GM12878 (cell line): Measurements from ENCODE around the gene CACNA1S.

Experiments used
- BCL3 ChIP-seq: IDR thresholded peaks from 2 replicates; pipeline ENCODE4 v1.6.1; 2011; ENCODE audit warnings: borderline replicate concordance, low read depth, mild to moderate bottlenecking, moderate library complexity, low read length; ENCODE audit not compliant: insufficient read depth, poor library complexity, severe bottlenecking
- CHD4 ChIP-seq: fragments of 200-600 bp; sonication (generic); IDR thresholded peaks from 2 replicates; pipeline ENCODE4 v1.6.1; 2016; ENCODE audit warnings: mild to moderate bottlenecking
- CTCF ChIP-seq, 3 experiments: IDR thresholded peaks in 2 of 3; conservative IDR thresholded peaks in 1 of 3; 2 replicates each; pipeline ENCODE4 v1.5.1; 2011; ENCODE audit warnings: low read depth in 3 of 3, low read length in 3 of 3, mild to moderate bottlenecking in 3 of 3, control low read depth in 2 of 3, moderate library complexity in 2 of 3, inconsistent platforms in 1 of 3, mixed read lengths in 1 of 3; ENCODE audit not compliant: control insufficient read depth in 2 of 3, insufficient read depth in 1 of 3; ENCODE audit errors: extremely low read depth in 1 of 3
- E2F4 ChIP-seq: IDR thresholded peaks from 2 replicates; pipeline ENCODE4 v1.6.1; 2012; ENCODE audit warnings: low read depth, low read length, improper control_type of control experiment
- EP300 ChIP-seq, 2 experiments: fragments of 150-350 bp in 1 of 2; IDR thresholded peaks; 2 replicates each; pipeline ENCODE4 v1.6.1; 2011 to 2012; ENCODE audit warnings: low read depth in 2 of 2, low read length in 2 of 2, borderline replicate concordance in 1 of 2, improper control_type of control experiment in 1 of 2, inconsistent platforms in 1 of 2; ENCODE audit not compliant: control insufficient read depth in 1 of 2
- GABPA ChIP-seq: IDR thresholded peaks from 2 replicates; pipeline ENCODE4 v1.6.1; 2014; ENCODE audit warnings: antibody characterized with exemption, low read depth, mild to moderate bottlenecking, inconsistent platforms
- NFIC ChIP-seq: IDR thresholded peaks from 2 replicates; pipeline ENCODE4 v1.6.1; 2012; ENCODE audit warnings: low read depth, mild to moderate bottlenecking, inconsistent platforms, low read length, moderate library complexity
- NFYB ChIP-seq: IDR thresholded peaks from 2 replicates; pipeline ENCODE4 v1.6.1; 2011; ENCODE audit warnings: low read depth, mild to moderate bottlenecking, low read length, improper control_type of control experiment, moderate library complexity; ENCODE audit not compliant: insufficient read depth
- POLR2A ChIP-seq: IDR thresholded peaks from 2 replicates; pipeline ENCODE4 v1.6.1; 2011; ENCODE audit warnings: low read depth, mild to moderate bottlenecking, low read length
- SMARCA5 ChIP-seq: fragments of 450-650 bp; IDR thresholded peaks from 2 replicates; pipeline ENCODE4 v1.6.1; 2017; ENCODE audit warnings: mild to moderate bottlenecking

GRCh38 chr1:201098992-201099677 is 13.1 kb downstream of the CACNA1S start:
- TF ChIP-seq CTCF (IDR thresholded peaks at IDR 0.05 in 2 of 3, conservative IDR thresholded peaks at IDR 0.05 in 1 of 3; ENCODE audit: control insufficient read depth in 2 of 3, extremely low read depth in 1 of 3, insufficient read depth in 1 of 3, low read depth in 3 of 3, low read length in 3 of 3) (no peak), NFIC (no peak), NFYB (no peak), GABPA (no peak), E2F4 (no peak), CHD4 (no peak), POLR2A (no peak), EP300 (IDR thresholded peaks at IDR 0.05; ENCODE audit: borderline replicate concordance in 1 of 2, control insufficient read depth in 1 of 2, low read depth in 2 of 2, low read length in 2 of 2) (no peak), BCL3 (no peak), SMARCA5 (no peak)
